Activated CD4-positive, CD25-positive, alpha-beta regulatory T cell treated with anti-CD3 and anti-CD28 coated beads, Interleukin-2, amount 50 U/mL, for 24 hours (primary cell): ENCODE results near the gene DNHD1.

Experiments used
- ATAC-seq, 2 donors: fragments of 150-1000 bp; cut with Tn5 transposase; one replicate each; pipeline ENCODE4 v1.10.0; 2021; ENCODE audit warnings: mild to moderate bottlenecking in 1 of 2, moderate library complexity in 1 of 2

DNHD1 gene

DNA sequence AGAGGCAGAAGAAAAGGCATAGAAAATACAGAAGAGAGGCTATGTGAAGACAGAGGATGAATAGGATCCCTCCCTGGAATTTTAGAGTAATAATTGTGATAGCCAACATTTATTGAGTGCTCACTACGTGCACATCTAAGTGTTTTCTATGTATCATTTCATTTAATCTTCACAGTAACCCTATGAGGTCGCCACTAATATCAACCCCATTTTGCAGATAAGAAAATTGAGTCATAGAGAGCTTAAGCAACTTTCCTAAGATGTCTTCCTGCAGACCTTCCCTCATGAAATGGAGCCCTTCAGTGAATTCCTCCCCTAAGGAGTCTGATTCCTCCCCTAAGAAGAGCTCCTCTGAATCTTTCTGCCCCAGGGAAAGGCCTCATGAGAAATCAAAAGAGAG is 68.2 kb downstream of the DNHD1 start:
- no peak for ATAC-seq

DNA sequence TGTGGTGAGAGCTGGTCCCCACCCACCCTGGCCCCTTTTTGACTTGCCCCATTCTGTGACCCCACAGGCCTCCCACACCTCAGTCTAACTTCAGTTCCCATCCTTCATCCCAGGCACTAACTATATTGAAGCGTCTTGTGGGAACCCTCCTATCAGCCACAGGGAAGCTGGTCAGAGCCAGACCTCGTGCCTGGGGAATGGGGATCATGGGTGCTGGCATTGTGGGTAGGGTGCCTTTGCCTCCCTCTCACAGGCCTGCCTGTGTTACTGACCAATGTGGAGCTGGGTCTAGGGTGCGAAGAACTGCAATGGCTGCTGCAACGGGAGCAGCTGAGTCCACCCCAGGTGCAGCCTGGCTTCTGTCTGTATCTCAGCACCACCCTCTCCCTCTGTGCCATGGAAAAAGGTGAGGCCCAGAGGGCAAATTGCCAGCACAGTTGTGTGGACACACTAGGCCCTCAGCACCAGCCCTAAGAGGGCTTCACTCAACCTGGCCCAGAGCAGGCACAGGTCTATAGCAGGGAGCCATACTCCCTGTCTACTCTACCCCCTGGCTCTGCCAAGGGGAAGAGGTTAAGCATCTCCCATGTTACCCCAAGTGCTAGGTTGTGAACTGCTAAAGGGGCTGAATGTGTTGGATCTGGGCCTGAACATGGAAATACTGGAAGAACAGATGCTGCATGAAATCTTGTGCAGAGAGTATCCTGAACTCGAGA is 69.1 kb downstream of the DNHD1 start:
- no peak for ATAC-seq

DNA sequence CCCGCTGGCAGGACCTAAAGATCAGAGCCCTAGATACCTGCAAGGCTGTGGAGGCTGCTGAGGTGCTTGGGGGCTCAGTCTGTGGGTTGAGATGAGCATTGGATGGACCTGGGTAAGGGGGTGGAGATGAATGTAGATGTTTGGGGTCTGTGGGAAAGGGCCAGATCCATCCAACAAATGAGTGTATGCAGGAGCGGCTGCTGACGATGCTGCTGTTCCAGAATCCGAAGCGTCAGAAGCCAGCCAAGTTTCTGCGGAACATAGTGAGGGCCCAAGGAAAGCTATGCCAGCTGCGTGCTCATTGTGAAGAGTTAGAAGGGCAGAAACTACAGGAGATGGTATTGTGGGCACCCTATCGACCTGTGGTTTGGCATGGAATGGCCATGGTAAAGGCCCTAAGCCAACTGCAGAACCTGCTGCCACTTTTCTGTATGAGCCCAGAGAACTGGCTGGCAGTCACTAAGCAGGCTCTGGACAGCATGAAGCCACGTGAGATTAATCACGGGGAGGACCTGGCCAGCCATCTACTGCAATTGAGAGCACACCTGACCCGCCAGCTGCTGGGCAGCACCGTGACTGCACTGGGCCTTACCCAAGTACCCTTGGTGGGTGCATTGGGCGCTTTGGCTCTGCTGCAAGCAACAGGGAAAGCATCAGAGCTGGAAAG is 69.8 kb downstream of the DNHD1 start:
- no peak for ATAC-seq

DNA sequence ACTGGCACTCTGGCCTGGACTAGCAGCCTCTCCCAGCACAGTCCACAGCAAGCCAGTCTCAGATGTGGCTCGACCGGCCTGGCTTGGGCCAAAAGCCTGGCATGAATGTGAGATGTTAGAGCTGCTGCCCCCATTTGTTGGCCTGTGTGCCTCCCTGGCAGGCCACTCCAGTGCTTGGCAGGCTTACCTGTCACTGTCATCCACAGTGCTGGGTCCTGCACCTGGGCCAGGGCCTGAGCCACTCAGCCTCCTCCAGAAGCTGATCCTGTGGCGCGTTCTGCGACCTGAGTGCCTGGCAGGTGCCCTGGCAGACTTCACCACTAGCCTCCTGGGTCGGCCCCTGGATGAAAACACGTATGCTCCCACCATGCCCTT is 70.3 kb downstream of the DNHD1 start:
- no peak for ATAC-seq

GRCh38 chr11:6568191-6568918 is 71.3 kb downstream of the DNHD1 start:
- ATAC-seq: no peak

GRCh38 chr11:6569706-6570105 is 72.6 kb downstream of the DNHD1 start:
- ATAC-seq: no peak

DNA sequence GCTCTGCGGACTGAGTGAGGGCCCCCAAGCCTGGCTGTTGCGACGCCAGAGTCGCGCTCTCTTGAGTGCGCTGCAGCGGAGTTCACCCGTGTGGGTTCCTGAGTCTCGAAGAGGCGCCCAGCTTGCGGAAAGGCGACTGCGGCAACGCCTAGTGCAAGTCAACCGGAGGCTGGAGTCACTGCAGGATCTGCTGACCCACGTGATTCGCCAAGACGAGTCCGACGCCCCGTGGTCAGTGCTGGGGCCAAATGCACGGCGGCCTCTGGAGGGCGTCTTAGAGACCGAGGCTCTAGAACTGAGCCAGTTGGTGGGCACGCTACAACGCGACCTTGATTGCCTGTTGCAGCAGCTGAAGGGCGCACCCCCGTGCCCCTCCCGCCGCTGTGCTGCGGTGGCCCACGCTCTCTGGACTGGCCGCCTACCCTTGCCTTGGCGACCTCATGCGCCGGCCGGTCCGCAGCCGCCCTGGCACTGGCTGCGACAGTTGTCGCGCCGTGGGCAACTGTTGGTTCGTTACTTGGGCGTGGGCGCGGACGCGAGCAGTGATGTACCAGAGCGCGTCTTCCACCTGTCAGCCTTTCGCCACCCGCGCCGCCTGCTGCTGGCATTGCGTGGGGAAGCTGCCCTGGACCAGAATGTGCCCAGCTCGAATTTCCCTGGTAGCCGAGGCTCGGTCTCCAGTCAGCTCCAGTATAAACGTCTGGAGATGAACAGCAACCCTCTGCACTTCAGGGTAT is 73.8 kb downstream of the DNHD1 start:
- ATAC-seq: no peak

GRCh38 chr11:6571434-6572008 is 74.4 kb downstream of the DNHD1 start:
- ATAC-seq: no peak

DNA sequence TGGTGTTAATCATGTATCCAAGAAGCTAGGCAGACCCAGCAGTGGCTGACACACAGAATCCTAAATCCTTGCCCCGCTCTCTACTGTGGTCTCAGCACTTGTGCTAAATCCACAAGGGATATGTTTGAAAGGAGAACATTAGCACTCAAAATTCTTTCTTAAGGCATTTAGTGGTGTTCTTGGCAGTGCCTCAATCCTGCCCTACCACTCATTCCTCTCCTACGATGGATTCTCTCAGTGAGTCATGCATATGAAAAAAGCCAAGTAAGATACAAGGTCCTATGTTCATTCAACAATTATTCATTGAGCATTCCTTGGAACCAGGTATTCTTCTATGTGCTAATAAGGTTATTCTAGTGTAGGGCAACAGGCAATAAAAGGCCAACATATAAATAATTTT is 75.1 kb downstream of the DNHD1 start:
- no peak for ATAC-seq

DNA sequence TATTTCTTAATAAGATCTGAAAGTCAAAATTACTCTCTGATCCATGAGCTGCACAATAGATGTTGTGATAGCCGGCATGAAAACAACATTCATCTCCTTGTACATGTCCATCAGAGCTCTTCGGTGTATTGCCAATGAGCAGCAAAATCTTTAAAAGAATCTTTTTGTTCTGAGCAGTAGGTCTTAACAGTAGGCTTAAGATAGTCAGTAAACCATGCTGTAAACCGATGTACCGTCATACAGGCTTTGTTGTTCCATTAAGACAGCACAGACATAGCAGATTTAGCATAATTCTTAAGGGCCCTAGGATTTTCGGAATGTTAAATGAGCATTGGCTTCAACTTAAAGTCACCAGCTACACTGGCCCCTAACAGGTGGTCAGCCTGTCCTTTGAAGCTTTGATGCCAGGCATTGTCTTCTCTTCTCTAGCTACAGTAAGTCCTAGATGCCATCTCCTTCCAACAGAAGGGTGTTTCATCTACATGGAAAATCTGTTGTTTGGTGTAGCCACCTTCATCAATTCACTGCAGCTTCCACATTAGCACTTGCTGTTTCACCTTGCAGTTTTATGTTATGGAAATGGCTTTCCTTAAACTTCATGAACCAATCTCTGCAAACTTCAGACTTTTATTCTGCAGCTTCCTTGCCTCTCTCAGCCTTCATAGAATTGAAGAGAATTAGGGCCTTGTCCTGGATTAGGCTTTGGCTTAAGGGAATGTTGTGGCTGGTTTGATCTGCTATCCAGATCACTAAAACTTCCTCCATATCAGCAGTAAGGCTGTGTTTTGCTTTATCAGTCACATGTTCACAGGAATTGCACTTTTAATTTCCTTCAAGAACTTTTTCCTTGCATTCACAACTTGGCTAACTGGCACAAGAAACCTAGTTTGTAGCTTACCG is 78.0 kb downstream of the DNHD1 start:
- no peak for ATAC-seq

- ATAC-seq: no peak
Measured at GRCh38 chr11:6576471-6577373, 79.6 kb downstream of the DNHD1 start.

GRCh38 chr11:6578134-6578533 is 81.1 kb downstream of the DNHD1 start:
- ATAC-seq: no peak

- ATAC-seq: no peak
Measured at GRCh38 chr11:6579681-6580080, 82.6 kb downstream of the DNHD1 start.

GRCh38 chr11:6583584-6583983 is 86.5 kb downstream of the DNHD1 start:
- ATAC-seq: no peak

DNA sequence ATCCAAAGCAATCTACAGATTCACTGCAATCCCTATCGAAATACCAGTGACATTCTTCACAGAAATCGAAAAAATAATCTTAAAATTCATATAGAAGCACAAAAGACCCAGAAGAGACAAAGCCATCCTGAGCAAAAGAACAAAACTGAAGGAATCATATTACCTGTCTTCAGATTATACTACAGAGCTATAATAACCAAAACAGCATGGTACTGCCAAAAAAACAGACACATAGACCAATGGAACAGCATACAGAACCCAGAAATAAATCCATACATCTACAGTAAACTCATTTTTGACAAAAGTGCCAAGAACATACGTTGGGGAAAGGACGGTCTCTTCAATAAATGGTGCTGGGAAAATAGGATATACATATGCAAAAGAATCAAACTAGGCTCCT is 87.4 kb downstream of the DNHD1 start:
- no peak for ATAC-seq

- no peak for ATAC-seq
Measured at GRCh38 chr11:6586434-6587359, 89.6 kb downstream of the DNHD1 start.

- no peak for ATAC-seq
Measured at GRCh38 chr11:6587360-6587953, 90.4 kb downstream of the DNHD1 start.

GRCh38 chr11:6588018-6588417 is 90.9 kb downstream of the DNHD1 start:
- ATAC-seq: no peak

GRCh38 chr11:6594142-6594768 is 97.2 kb downstream of the DNHD1 start:
- no peak for ATAC-seq
